CD14-positive monocyte (primary cell): ENCODE measurements around the gene FYB2. TPM values are rescaled to one million over a fixed set of nuclear protein-coding genes. Genes with fewer than 3 reads are reported as not detected.

Source experiments
- DNase-seq, 3 donors: peaks; one replicate each; pipeline ENCODE4 v3.0.0-alpha.2; 2011 to 2022
- H2AFZ ChIP-seq: 2 replicates; pipeline ENCODE4 v1.6.0; 2012; ENCODE audit warnings: mild to moderate bottlenecking, low read depth, low read length, inconsistent platforms; ENCODE audit not compliant: insufficient read depth, poor library complexity, severe bottlenecking
- H3K27ac ChIP-seq, 2 donors: 1 replicate in 1 of 2; 2 replicates in 1 of 2; pipeline ENCODE4 v1.5.1; 2012 to 2013; ENCODE audit warnings: low read length in 2 of 2, control low read depth in 1 of 2, inconsistent platforms in 1 of 2, low read depth in 1 of 2, mild to moderate bottlenecking in 1 of 2
- H3K27me3 ChIP-seq, 2 donors: one replicate each; pipeline versions ENCODE4 v1.6.0 to v1.6.1; 2011 to 2013; ENCODE audit warnings: low read length in 2 of 2; ENCODE audit not compliant: control insufficient read depth in 2 of 2, insufficient read depth in 2 of 2
- H3K36me3 ChIP-seq, 2 donors: replicated peaks in 1 of 2; 1 replicate in 1 of 2; 2 replicates in 1 of 2; pipeline versions ENCODE4 v1.5.1 to v1.6.1; 2012 to 2013; ENCODE audit warnings: low read length in 2 of 2, control low read depth in 1 of 2, inconsistent platforms in 1 of 2, mild to moderate bottlenecking in 1 of 2; ENCODE audit not compliant: insufficient read depth in 2 of 2, control insufficient read depth in 1 of 2
- H3K4me1 ChIP-seq, 2 donors: 1 replicate in 1 of 2; 2 replicates in 1 of 2; pipeline versions ENCODE4 v1.5.1 to v1.6.1; 2012 to 2013; ENCODE audit warnings: low read length in 2 of 2, control low read depth in 1 of 2, inconsistent platforms in 1 of 2, mild to moderate bottlenecking in 1 of 2, moderate library complexity in 1 of 2; ENCODE audit not compliant: insufficient read depth in 2 of 2, control insufficient read depth in 1 of 2
- H3K4me2 ChIP-seq: replicated peaks from 2 replicates; pipeline ENCODE3; 2012; ENCODE audit warnings: low read length, moderate library complexity, mild to moderate bottlenecking; ENCODE audit not compliant: poor library complexity, severe bottlenecking; ENCODE audit errors: extremely low read depth
- H3K4me3 ChIP-seq, 3 experiments: fragments of 200-600 bp in 1 of 3; sonication (generic) in 1 of 3; replicated peaks in 1 of 3; 1 replicate in 2 of 3; 2 replicates in 1 of 3; pipeline ENCODE4 v1.5.1; 2011 to 2013; ENCODE audit warnings: low read length in 3 of 3, mild to moderate bottlenecking in 3 of 3, control low read depth in 2 of 3, low read depth in 2 of 3, inconsistent platforms in 1 of 3, moderate library complexity in 1 of 3
- H3K79me2 ChIP-seq: 2 replicates; pipeline ENCODE4 v1.6.0; 2012; ENCODE audit warnings: mild to moderate bottlenecking, control low read depth, inconsistent platforms, low read length, moderate library complexity; ENCODE audit not compliant: insufficient read depth
- H3K9ac ChIP-seq: 2 replicates; pipeline ENCODE4 v1.6.0; 2017; ENCODE audit warnings: low read length, mild to moderate bottlenecking; ENCODE audit not compliant: insufficient read depth, poor library complexity, severe bottlenecking
- H3K9me3 ChIP-seq, 2 donors: replicated peaks in 1 of 2; 1 replicate in 1 of 2; 2 replicates in 1 of 2; pipeline versions ENCODE4 v1.5.1 to v1.6.1; 2012 to 2013; ENCODE audit warnings: low read length in 2 of 2, control low read depth in 1 of 2; ENCODE audit not compliant: control insufficient read depth in 1 of 2, insufficient read depth in 1 of 2
- H4K20me1 ChIP-seq: 2 replicates; pipeline ENCODE4 v1.6.0; 2012; ENCODE audit warnings: mild to moderate bottlenecking, low read length, control low read depth, moderate library complexity; ENCODE audit not compliant: insufficient read depth
- H3K27ac Mint-ChIP-seq, 7 donors: one replicate each; pipeline ENCODE4 v1.8.0; 2020; ENCODE audit warnings: mild to moderate bottlenecking in 7 of 7, mixed read lengths in 7 of 7, moderate library complexity in 6 of 7, inconsistent platforms in 2 of 7
- H3K27me3 Mint-ChIP-seq, 3 donors: one replicate each; pipeline ENCODE4 v1.8.0; 2021 to 2022; ENCODE audit warnings: low read depth in 3 of 3, mild to moderate bottlenecking in 3 of 3, mixed read lengths in 3 of 3, moderate library complexity in 3 of 3, inconsistent platforms in 1 of 3
- H3K36me3 Mint-ChIP-seq, 2 donors: one replicate each; pipeline ENCODE4 v1.8.0; 2020; ENCODE audit warnings: mixed read lengths in 2 of 2, inconsistent platforms in 1 of 2, mild to moderate bottlenecking in 1 of 2
- H3K4me1 Mint-ChIP-seq: one replicate; pipeline ENCODE4 v1.8.0; 2020; ENCODE audit warnings: mild to moderate bottlenecking, mixed read lengths
- H3K4me3 Mint-ChIP-seq, 2 donors: one replicate each; pipeline ENCODE4 v1.8.0; 2020; ENCODE audit warnings: mild to moderate bottlenecking in 2 of 2, mixed read lengths in 2 of 2, moderate library complexity in 1 of 2
- H3K9me3 Mint-ChIP-seq, 7 donors: one replicate each; pipeline ENCODE4 v1.8.0; 2020 to 2022; ENCODE audit warnings: mixed read lengths in 7 of 7, mild to moderate bottlenecking in 6 of 7, moderate library complexity in 6 of 7, inconsistent platforms in 2 of 7
- CTCF ChIP-seq: fragments of 200-600 bp; IDR thresholded peaks from one replicate; pipeline ENCODE4 v1.8.0; 2022; ENCODE audit warnings: antibody characterized with exemption, mild to moderate bottlenecking
- WGBS: methylation state at CpG from one replicate; pipeline ENCODE4 v1.1.5; 2013; ENCODE audit warnings: missing lambda C conversion rate; ENCODE audit not compliant: insufficient coverage; 5-methylcytosine and 5-hydroxymethylcytosine counted together
- intact Hi-C, 2 donors: fragments of 100-400 bp; cut with micrococcal nuclease; formaldehyde crosslinking; loops; one replicate each; pipeline versions ENCODE4 v1.15.0 to v1.15.1; 2023
- polyA plus RNA-seq, 3 donors: library from polyadenylated mRNA; depleted of rRNA in 1 of 3; unstranded in 2 of 3; stranded (reverse) in 1 of 3; fragments of 300-500 nt in 2 of 3; fragments of >200 nt in 1 of 3; fragmentation: Illumina TruSeq in 2 of 3; gene quantifications; 1 replicate in 2 of 3; 2 replicates in 1 of 3; pipeline ENCODE4 v1.2.3, GENCODE V29; 2012 to 2021

Gene FYB2
- polyA plus RNA-seq, 3 donors = not detected

DNA sequence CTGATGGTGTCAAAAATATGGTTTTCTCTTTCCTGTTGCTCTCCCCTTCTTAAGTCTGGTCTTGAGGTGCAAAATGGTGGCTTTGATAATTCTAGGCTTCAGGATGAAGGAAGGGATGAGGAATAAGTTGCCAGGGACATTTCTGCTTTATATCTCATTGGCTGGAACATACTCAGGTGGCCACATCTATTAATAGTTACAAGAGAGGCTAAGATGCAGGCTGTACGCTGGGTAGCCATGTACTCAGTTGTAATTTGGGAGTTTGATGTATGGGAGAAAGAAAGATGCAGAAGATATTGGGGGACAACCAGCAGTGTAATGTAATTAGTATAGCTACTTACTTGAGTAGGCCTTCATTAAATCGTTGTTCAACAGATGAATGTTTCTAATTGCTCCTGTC is 148.9 kb downstream of the FYB2 start:
- Histone ChIP-seq H4K20me1 (no peaks in the 10 kb centered on the region), H3K9ac (no peak overlapping the region), H3K9me3 (no peaks in the 10 kb centered on the region), H3K36me3 (no peaks in the 10 kb centered on the region), H3K79me2 (no peaks in the 10 kb centered on the region), H3K27me3 (no peaks in the 10 kb centered on the region), H2AFZ (no peak overlapping the region), H3K27ac (no peak overlapping the region), H3K4me2 (no peak overlapping the region), H3K4me3 (no peak overlapping the region), H3K4me1 (no peaks in the 10 kb centered on the region)
- no peak for TF ChIP-seq CTCF
- H3K36me3 Mint-ChIP-seq = no peaks in the 10 kb centered on the region
- H3K9me3 Mint-ChIP-seq = no peaks in the 10 kb centered on the region
- peaks cover 0 to 3% (median 3%) of the 10 kb centered on the region in 3 donors for H3K27me3 Mint-ChIP-seq
- intact Hi-C loops = no loop called here
- H3K27ac Mint-ChIP-seq = no peak overlapping the region
- no peak for DNase-seq
- H3K4me3 Mint-ChIP-seq = no peak overlapping the region
- 100% methylated on average over 1 of the region's 2 CpGs for WGBS
- H3K4me1 Mint-ChIP-seq = no peaks in the 10 kb centered on the region

Other genes with a start within 250 kb of the FYB2 start
- under 1 TPM in 2 of 3 donors, not detected in 1; 0.21 to 0.32 TPM for gene PLPP3, start 239.8 kb downstream of the FYB2 start, polyA plus RNA-seq
- gene PRKAA2, start 174.1 kb downstream of the FYB2 start, polyA plus RNA-seq = not detected
- not detected for gene C8A, start 35.4 kb upstream of the FYB2 start, polyA plus RNA-seq
- not detected for gene C8B, start 146.6 kb upstream of the FYB2 start, polyA plus RNA-seq